Stimulated activated CD8-positive, alpha-beta memory T cell treated with anti-CD3 and anti-CD28 coated beads, Interleukin-7, amount 100 ng/mL, for 24 hours (primary cell): ENCODE measurements around the gene CELF2.
"Not testable (repeated sequence)": the region's sequence is repeated elsewhere in the genome, so short reads cannot be mapped to it uniquely, and the experiment has no call there.

Experiments
- DNase-seq: peaks from one replicate; pipeline ENCODE4 v3.0.0-alpha.2; 2020; ENCODE audit warnings: low read depth

CELF2 gene

DNA sequence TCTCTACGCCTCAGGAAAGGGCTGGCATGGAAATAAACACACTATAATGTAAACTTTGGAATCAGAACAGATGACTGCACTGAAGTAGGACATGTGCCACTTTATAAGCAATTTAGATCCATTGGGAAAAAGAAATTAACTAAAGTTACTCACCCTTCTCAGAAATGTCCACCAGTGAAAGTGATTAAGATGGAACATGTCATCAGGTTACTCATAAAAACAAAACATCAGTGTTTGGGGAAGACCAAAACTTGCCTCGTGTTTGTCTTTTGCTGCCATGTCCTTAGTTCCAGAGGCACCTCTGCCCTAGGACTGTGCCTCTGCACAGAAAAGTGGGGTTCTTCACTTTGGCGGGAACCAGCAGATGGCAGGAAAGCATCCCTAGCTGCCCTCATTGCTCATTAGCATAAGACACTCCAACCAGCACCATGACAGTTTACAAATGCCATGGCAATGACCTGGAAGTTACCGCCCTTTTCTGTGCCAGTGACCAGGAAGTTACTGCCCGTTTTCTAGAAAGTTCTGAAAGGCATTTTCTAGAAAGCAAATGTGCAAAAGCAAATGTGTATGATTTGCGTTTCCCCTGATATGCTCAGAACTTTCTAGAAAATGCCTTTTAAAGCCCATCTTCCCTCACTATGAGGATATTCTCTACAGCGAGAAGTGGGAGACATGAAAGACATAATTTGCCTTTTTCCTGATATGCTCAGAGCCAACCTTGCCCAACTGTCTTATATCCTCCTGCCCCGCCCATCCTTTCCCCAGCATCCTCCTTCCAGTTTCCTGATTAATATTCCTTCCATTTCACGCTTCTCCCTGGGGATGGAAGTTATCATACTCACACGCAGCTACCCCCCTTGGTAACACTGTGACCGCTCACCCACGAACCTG lies 335.6 kb downstream of the CELF2 start:
- DNase-seq, result no peak

DNA sequence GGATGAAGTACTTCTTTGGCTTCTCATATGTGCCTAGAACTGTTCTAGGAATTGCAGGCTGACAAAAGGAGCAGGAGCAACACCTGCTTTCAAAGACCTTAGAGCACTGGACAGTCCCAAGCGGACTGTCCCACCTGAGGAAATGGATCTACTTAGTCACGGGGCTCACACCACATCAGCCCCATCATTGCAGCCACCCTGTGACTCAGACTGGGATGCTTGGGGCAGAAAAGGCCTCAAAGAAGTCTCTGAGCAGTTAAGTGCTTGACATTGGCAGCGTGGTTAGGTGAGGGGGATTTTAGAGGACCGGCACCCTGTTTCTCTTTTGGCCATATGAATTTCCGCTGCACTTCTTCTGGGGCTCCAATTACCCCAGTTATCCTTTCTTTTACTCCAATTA lies 337.2 kb downstream of the CELF2 start:
- no peak for DNase-seq

DNA sequence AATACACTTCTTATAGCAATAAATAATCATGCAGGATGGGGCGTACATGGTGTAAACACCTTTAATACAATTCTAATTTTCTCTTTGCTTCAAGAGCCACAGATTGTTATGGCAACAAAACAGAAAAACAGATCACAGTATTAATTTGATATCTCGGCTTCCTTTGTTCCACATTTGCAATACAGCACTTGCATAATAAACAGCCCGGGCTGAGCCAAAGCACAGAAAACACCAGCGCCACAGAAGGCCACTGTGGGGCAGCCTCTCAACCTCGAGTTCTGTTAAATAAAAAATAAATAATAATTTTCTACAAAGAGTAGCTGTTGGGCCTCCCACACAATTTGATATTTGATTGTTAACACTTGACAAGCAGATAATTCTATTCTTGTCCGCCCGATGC lies 337.9 kb downstream of the CELF2 start:
- no peak for DNase-seq

GRCh38 chr10:11357439-11357838 lies 339.8 kb downstream of the CELF2 start:
- DNase-seq, result no peak

- no peak for DNase-seq
Measured at GRCh38 chr10:11358011-11358410, 340.3 kb downstream of the CELF2 start.

GRCh38 chr10:11358923-11359575 lies 341.4 kb downstream of the CELF2 start:
- DNase-seq, result no peak

GRCh38 chr10:11359869-11360268 lies 342.2 kb downstream of the CELF2 start:
- DNase-seq, result no peak

GRCh38 chr10:11363497-11363896 lies 345.8 kb downstream of the CELF2 start:
- DNase-seq, result no peak

- no peak for DNase-seq
Measured at GRCh38 chr10:11364241-11364640, 346.6 kb downstream of the CELF2 start.

- not testable (repeated sequence) for DNase-seq
Measured at GRCh38 chr10:11366889-11367288, 349.2 kb downstream of the CELF2 start.

GRCh38 chr10:11367505-11367904 lies 349.8 kb downstream of the CELF2 start:
- no peak for DNase-seq

DNA sequence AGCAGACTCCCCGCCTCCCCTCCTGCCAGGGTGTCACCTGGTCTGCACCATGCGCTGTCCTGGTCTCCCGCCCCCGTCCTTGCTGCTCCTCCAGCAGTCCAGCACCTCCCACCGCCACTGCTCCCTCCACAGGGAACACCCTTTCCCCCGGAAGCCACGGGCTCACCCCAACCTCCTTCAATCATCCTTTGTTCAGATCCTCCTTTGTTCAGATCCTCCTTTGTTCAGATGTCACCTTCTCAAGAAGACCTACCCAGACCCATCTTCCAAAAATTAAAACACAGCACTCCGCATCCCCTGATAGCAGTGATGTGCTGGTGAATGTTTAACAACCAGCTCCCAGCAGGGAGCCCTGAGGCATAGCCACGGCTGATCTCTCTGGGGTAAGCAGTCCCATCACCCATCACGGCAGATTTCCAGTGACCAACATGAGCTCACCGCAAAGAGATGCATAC lies 356.1 kb downstream of the CELF2 start:
- DNase-seq, result no peak

DNA sequence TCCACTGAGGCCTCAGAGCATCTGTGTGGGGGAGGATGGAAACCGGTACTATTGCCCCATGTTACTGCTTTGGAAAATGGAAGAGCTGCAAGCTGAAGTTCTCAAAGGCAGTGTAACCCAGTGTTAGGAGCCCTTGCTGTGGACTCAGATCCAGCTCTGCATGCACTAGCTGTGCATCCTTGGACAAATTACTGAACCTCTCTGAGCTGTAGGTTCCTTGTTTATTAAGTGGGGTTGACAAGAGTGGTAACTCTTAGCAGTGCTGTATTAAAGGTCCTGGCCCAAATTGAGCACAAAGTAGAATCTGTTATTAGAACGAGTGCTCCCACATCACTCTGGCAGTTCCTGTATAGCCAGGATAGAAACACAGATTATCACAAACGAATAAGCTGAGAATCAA lies 359.6 kb downstream of the CELF2 start:
- DNase-seq, result no peak

DNA sequence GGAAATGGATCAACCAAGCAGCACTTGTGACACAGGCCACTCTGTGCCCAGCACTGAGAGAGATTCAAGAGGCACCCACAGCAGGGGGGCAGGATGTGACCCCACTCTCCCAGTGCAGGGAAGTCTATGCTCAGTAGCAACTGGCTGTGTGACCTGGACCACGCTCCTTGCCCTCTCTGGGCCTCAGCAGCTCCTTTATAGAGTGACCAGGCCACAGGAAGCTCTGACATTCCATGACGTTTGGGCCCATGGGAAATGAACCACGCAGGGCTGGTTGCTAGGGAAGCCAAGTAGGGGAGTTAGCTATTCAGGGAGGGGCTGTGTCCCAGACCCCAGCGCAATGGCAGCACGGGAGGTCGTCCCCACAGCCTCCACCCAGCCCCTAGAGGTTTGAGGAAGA lies 361.2 kb downstream of the CELF2 start:
- no peak for DNase-seq

- no peak for DNase-seq
Measured at GRCh38 chr10:11379771-11380170, 362.1 kb downstream of the CELF2 start.

DNA sequence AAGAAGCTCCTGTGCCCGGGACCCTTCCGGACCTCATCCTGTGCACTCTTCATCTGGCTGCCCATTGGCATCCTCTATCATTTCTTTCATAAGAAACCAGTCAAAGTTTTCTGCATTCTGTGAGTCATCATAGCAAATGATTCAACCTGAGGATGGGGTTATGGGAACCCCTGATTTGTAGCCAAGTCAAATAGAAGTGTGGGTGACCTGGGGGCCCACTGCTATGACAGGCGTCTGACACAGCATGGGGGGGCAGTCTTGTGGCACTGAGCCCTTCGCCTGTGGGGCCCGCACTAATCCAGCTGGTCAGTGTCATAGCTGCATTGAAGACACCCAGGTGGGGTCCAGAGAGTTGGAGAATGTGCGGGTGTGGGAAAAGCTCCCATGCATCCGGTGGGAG lies 363.4 kb downstream of the CELF2 start:
- DNase-seq, result no peak

GRCh38 chr10:11381511-11381910 lies 363.8 kb downstream of the CELF2 start:
- no peak for DNase-seq

DNA sequence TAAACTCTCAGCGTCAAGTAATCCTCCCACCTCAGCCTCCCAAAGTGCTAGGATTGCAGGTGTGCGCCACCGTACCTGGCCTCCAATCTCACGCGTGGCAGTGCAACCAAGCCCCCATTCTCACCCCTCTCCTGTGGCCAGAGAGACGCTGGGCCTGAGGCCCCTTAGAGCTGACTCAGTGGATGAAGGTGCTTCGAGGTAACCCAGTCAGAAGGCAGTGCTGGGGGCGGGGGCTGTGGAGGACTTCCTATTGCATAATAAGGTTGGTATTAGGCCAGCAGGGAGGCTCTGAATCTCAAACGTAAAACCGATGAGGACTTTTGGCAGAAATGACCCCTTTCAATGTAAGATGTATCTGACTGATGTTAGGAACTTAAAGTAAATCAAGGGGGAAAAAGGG lies 364.5 kb downstream of the CELF2 start:
- no peak for DNase-seq

GRCh38 chr10:11386044-11386443 lies 368.4 kb downstream of the CELF2 start:
- no peak for DNase-seq
